CD4-positive, alpha-beta T cell treated with Interleukin-17A for 1 hour (primary cell): ENCODE measurements around the gene JSRP1.

Source experiments
- DNase-seq: peaks from one replicate; pipeline ENCODE4 v3.0.0-alpha.2; 2020

JSRP1 gene

DNA sequence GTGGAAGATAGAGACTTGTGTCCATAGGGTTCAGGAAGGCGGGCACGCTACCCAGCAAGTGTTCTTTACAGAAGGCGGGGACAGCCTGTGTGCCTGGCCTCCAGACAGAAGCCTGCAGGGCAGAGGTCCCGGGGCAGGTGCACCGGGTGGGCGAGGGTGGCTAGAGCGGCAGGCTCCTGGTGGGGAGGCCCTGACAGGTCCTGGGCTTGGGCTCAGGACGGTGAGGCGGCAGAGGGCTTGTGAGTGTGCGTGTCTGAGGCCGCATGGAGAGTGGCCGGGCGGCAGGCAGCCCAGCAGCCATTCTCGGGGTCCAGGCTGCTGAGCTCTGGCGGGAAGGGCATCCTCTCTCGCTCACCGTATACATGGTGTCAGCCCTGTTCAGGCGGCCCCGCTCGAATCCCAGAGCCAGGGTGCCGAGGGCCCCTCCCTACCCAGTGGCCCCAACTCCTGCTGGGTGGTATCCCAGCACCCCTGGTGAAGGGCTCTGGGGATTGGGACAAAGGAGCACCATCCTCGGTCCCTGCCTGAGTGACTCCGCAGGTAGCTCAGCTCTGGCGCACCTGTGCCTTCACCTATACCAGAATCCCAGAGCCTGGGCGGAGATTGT, 10.1 kb downstream of the JSRP1 start:
- no peak for DNase-seq

DNA sequence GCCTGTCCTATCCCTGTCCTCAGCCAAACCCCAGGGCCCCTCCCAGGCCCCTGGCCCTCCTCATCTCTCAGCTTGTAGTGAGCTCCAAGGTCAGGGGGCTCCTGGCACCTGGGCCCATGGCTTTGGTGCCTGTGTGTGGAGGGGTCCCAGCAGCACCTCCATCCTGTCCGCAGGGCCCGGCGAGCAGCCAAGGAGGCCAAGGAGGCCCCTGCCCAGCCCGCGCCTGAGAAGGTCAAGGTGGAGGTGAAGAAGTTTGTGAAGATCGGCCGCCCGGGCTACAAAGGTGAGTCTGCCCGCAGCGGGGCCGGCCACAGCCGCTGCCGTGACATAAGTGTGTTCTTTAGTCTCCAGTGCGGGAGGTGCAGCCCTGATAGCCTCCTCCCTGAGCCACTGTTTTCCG, 10.9 kb downstream of the JSRP1 start:
- DNase-seq: no peak

DNA sequence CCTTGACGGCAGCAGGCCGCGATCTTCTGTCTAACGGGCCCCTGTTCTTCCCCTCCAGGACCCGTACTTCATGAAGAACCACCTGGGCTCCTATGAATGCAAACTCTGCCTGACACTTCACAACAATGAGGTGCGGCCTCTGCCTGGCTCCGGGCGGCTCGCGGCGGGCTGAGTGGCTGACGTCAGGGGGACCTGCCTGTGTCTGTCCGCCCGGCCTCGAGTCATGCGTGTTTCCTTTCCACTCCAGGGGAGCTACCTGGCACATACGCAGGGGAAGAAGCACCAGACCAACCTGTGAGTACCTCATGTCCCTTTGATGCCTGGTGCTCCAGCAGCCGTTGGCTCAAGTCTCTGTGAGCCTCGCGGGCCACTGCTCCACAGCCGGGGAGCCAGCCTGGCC, 11.7 kb downstream of the JSRP1 start:
- DNase-seq: no peak

DNA sequence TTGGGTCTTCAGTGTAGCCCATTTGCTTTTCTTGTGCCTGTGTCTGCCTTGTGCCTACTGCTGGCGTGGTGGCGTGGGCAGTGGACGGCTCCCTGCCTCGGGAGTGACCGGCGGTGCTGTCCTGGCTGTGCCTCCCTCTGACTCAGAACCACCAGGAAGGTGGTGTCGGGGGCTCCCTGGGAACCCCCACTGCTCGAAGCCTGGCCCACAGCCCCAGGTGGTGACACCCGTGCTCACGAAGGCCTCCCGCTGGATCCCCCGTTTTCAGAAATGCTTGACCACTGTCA, 12.1 kb downstream of the JSRP1 start:
- no peak for DNase-seq

DNA sequence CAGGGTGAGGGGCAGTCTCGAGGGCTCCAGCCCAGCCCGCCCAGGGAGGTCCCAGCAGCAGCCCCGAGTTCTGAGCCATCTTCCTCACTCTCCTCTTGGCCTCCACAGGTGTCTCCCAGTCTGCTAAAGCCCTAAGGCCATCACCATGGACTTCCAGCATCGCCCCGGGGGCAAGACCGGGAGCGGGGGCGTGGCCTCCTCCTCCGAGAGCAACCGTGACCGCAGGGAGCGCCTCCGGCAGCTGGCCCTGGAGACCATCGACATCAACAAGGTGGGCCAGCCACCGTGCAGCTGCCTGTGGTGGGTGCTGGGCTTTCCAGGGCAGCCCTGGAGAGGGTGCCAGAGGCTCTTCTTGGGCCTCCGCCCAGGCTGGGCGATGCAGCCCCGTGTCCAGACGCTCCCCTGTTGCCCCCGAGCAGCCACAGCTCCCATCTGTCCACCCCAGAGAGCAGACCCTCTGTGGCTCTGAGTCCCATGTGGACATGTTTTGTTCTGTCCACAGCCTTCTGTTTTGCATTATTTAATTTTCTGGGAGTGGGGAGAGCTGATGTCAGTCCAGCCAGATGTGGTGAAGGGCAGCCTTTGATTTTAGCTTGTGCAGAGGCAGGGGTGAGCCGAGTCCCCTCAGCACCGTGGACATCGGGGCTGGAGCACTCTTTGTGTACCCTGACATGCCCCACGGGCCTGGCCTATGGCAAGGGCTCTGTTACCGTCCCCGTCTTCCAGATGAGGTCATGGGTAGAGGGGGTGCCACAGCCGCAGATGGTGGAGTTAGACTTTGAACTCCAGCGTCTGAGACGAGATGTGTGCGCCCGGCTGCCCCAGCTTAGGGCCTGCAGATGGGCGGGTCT, 12.7 kb downstream of the JSRP1 start:
- no peak for DNase-seq

DNA sequence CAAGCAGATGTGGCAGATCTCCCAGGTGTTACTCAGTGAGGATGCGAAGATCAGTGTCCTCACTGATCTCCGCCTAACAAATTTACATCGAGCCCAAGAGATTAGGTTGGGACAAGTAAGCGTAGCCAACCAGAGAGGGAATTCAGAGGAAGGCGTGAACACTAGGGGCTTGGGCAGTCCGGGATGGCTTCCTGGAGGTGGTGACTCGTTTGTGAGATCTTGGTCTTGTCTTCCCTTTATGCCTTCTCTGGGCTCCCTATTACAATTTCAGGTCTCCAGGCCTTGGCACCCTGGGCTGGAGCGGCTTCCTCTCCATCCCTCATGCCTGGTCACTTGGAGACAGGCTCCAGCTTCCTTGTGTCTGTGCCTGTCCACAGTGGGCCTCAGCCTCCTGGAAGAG, 13.4 kb downstream of the JSRP1 start:
- DNase-seq: no peak

DNA sequence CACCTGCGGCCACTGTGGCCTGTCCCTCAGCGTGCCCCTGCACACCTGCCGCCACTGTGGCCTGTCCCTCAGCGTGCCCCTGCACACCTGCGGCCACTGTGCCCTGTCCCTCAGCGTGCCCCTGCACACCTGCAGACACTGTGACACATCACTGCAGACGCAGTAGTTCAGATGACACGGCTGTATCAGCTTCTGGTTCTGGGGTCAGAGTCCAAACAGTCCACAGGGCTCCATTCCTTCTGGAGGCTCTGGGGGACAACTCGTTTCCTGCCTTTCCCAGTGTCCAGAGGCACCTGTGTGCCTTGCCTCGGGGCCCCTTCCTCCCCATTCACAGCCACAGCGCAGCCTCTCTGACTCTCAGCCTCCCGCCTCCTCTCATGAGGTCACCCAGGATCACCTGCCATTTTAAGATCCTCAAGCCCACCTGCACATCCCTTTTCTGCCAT, 14.1 kb downstream of the JSRP1 start:
- DNase-seq: no peak

DNA sequence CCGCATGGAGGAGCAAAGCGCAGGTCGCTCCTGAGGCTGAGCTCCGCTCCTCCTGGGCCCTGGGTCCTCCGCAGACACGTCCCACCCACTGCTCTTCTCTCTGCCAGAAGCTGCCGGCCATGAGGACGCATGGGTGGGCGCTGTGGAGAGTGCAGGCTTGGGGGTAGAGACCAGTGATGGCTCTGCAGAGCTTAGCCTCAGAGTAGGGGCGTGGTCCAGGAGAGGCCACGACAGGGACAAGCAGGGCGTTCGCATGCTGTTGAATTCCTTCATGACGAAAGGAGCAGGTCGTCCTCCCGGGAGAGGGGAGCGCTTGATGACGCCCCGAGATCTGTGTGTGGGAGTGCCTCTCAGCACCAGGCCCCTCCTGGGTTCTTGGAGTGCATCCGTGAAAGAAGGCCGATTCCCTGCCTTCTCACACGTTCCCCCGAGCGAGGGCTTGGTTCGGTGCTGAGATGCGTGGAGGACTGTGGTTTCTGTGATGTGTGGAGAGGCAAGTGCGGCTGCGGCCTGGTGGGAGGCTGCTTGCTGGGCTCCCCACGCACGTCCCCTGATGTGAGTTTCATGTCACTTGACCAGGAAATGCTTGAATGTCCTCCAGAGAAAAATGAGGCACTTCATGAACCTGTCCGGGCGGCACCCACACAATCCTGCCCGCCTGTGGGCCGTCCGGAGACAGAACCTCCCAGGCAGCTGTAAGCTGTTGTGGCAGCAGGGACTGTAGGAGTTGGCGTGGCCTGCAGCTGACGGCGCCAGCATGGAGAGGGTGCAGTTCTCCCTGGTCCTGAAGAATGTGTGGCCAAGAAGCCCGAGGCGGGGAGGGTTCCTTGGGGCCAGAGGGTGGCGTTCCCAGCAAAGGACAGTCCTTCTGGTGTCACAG, 15.1 kb downstream of the JSRP1 start:
- no peak for DNase-seq

DNA sequence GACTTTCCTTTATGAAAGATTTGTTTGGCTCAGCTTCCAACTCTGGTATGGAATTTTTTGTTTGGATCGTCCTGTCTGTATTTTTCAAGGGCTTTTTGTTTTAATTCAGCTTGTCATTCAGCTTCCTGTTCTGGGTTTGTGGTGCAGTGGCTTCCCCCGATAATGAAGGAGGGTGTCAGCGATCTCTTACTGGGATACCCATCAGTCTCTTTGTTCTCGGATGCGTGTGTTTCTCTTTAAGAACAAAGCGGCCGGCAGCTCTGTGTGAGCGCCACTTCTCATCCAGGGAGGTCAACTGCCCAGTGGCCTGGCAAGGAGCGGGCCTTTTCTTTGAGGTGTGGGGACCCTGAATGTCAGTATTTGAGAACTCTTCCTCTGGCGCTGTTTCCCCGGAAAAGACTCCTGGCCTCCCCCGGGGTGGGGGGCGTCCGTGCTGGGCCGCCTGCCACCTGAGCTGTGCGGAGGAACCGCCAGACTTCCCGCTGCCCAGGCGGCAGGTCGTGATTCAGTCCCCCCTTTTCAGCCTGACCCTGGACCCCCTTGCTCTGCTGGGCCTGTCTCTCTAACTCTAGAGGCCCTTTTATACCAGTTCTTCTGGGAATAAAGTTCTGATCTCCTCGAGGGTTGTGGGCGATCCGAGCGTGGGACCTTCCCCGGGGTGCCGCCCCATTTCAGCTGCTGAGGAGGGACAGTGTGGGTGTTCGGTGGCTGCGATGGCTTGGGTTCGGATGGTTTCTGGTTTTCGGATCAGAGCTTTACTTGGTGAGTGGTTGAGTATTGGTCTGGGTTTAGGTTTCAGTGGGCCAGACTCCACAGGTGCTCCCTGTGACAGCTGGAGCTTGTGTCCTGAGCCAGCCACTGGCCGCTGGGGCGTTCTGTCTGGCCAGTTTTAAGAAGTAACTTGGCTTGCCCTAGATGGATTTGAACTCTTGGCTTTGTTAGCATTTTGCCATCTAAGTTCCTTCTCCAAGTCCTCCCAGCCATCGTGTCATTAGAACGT, 16.1 kb downstream of the JSRP1 start:
- DNase-seq: peak; percentile 72

DNA sequence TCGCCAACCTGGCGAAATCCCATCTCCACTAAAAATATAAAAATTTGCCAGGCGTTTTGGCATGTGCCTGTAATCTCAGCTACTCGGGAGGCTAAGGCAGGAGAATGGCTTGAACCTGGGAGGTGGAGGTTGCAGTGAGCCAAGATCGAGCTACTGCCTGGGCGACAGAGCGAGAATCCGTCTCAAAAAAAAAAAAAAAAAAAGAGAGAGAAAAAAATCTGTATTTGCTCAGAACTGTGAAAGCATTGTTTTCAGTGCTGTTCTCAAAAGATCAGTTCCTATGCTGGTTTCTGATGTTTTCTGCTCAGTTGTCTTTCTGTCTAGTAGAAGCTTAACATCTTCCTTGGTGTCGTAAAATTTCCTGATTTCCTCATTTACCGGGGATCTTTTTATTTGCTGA, 17.0 kb downstream of the JSRP1 start:
- no peak for DNase-seq

DNA sequence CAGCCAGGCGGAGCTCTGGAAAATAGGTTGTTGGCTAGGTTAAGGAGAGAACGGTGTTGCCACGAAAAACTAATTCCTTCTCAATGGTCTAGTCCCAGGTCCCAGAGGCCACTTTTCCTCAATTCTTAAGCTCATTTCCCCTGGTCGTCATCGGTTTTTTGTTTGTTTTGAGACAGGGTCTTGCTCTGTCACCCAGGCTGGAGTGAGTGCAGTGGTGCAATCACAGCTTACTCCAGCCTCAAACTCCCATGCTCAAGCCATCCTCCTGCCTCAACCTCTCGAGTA, 18.4 kb downstream of the JSRP1 start:
- DNase-seq: no peak

DNA sequence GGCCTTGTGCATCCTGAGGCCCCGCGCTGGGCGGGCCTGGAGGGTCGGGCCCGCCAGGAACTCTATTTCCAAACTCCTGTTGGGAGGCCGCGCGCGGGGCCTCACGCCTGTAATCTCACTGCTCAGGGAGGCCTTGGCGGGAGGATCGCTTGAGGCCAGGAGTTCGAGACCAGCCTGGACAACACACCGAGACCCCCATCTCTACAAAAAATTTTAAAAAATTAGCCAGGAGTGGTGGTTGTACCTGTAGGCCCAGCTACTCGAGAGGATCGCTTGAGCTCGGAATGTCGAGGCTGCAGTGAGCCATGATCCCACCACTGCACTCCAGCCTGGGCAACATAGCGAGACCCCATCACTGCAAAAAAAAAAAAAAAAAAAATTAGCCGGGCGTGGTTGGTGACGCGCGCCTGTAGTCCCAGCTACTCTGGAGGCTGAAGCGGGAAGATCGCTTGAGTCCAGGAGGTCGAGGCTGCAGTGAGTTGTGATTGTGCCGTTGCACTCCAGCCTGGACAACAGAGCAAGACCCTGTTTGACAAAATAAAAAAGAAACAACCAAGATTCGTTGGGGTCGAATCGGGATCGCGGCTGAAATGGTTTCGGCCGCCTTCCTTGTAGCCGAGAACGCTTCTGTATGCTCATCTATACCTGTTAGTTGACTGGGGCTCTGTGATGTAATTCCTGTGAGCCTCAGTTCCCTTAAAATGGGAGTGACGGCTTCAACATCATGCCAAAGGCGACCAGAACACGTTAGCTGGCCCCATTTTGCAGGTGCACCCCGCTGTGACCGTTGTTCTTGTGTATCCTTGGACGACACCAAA, 19.0 kb downstream of the JSRP1 start:
- no peak for DNase-seq

DNA sequence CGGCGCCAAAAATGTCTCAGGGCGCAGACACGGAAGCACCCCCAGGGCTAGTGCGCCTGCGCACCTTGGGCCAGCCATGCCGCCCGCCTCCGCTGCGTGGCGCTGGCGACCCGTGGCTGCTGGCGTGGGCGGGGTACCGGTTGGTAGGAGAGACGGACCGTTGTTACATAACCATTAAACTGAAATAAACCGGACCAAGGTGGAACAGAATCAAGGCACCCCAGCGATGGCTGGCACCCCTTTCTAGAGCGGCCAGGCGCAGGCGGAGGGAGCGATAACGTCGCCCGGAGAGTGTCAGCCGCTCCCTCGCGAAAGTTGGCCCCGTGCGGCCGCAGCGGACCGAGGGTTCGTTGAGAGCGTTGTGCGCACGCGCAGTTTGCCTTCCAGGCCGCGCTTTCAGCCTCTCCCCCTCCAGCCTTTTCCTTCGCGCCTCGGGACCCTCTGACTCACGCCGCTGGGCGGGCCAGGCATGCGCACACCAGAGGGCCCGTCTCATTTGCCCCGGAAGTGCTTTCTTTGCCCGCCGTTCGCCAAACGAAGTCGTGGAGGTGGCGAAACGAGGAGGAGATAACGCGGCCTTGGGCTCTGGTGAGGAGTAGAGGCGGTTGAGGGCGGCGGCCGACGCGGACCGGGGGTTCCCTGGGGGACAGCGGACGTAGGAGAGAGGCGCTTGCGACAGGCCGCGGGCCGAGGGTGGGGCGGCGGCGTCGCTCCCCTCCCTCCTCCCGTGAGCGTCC, 19.7 kb downstream of the JSRP1 start, which contains the start of the genes PLEKHJ1 and SF3A2:
PLEKHJ1 (minus strand) TSS at position 16 of the 737 bp plus-strand sequence. CDS start 81 bp downstream, outside the sequence.
SF3A2 (plus strand) TSS at position 511 of the 737 bp plus-strand sequence. CDS start 6,595 bp downstream, outside the sequence.
- DNase-seq: peak; percentile 98

DNA sequence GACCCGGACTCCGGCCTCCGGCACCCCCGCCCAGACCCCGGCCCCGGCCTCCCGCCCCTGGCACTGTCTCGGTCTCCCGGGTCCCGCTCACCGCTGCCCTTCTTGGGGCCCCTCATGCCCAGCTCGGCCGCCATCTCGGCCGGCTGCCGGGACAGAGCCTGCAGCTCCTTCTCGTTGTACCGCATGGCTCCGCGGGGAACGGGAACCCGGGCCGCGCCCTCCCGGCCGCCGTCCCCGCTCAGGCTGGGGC, 20.2 kb downstream of the JSRP1 start:
- DNase-seq: no peak

DNA sequence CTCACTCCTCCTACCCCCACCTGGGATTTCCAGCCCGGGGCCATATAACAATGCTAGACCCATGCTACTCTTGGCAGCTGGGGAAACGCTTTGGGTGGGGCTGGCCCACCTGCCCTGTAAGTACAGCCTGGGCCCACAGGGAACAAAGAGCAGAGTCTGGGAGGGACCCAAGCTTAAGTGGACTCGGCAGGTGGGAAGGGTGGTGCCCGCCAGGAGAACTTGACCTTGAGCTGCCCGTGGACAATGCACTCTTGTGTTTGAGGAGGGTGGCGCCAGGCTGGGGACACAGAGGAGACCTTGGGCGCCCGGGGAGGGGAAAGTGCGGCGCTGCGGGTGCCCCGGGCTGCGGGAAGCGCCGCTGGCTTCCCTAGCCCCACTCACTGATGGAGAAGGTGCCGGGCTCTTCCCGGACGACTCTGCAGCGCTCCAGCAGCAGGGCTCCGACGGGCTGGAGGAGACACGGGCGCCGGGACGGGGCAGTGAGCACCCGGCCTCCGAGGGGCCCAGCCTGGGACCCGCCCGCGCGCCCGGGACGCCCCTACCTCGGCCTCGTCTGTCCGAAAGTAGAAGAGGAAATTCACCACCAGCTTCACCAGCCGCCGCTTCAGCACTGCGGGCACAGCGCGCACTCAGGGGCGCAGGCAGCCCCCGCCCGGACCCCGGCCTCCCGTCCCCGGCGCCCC, 20.7 kb downstream of the JSRP1 start:
- no peak for DNase-seq

DNA sequence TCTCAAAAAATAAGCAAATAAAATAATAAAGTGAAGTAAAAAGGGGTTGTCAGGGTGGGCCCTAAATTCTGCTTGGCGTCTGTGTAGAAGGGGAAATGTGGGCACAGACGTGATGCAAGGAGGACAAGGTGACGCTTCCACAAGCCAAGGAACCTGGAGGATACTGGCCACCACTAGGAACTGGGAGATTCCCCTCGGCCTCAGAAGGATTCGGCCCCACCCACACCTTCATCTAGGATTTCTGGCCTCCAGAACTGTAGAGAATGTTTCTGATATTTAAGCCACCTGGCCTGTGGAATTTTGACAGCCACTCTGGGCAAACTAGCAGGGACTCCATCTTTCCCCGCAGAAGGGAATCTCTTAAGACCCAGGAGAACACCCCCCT, 21.2 kb downstream of the JSRP1 start:
- no peak for DNase-seq

DNA sequence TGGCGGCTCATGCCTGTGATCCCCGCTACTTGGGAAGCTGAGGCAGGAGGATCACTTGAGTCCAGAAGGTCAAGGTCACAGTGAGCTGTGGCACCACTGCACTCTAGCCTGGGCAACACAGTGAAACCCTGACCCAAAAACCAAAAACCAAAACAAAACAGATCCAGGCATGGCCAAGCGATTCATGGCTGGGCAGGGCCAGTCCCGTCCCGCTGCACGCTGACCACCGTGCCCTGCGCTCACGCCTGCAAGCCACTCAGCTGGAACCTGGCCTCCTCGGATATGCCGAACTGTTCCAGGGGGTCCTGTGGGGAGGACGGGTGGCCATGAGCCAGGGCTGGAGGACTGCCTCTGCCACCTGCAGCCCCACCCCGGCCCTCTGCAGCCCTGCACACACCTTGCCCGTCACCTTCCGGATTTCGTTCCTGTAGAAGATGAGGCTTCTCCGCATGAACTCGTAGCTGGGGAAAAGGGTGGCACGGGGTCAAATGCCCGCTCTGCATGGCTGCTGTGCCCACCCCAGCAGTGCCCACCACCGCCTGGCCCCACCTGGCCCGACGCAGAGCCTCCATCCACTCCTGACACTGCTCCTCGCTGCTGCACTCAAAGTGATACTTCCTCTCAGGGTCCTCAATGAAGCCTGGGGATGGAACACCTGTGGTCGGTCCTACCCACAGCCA, 22.5 kb downstream of the JSRP1 start:
- no peak for DNase-seq

DNA sequence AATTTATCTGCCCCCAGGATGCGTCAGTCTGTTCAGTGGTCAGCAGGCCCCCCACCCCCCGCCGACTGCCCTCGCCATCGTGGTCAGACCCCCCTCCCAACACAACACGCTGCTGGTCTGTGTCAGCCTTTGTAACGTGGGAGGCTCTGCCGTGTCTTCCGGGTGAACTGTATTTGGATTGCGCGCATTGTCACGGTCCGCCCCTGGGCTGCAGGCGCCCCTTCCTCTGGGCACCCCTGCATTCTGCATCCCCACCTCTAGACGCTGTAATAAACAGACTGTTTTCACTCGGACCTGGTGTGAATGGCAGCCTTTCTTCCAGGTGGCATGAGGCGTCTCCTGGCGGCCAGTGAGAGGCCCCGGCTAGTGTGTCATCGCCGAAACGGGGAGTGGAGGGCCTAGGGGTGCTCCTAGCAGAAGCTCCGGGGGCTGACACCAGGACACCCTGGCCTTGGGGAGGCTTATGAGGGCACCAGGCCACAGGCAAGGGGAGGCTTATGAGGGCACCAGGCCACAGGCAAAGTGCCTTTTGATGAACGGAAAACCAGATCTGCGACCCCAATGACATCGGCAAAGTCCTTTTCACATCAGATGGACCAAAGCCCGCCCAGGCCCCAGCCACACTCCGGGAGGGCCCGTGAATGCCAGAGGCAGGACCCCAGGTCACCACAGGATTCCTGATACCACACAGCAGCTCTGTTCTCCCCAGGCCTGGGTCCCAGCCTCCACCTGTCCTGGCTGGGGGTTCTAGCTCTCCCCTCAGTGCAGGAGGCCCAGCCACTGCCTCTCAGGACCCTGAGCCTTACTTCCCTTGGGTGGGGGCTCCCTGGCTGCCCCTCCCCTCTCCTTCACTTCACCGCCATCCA, 23.7 kb downstream of the JSRP1 start:
- DNase-seq: no peak

DNA sequence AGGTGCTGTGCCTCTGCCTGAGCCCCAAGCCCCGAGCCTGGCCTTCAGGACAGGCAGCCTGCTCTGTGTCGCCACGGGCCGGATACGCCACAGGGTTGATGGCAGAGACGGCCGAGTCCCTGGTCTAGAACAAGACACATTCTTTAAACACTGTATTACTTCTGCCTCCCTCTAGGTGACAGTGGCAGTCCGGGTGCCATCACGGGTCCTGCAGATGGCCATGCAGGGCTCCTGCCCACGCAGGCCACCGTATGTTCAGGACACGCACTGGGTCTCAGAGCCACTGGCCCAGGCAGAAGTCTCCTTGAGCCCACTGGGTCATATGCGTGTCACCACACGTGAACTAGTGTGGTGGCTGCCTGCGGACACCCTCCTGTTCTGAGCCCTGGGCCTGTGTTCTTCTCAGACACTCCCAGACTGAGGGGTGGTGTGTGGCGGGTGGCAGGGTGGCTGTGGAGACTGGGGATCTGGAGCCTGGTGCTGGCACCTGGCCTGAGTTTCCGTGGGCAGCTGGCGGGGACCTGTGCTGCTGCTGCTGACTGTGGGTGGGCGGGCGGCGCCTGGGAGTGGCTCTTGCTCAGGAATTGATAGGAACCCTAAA, 24.5 kb downstream of the JSRP1 start:
- no peak for DNase-seq
